AG08396 (cell line): ENCODE results near the gene ULK4.
"Not testable (repeated sequence)": the region's sequence is repeated elsewhere in the genome, so short reads cannot be mapped to it uniquely, and the experiment has no call there.

ENCODE experiments used
- DNase-seq: peaks from one replicate; pipeline ENCODE4 v3.0.0; 2012; ENCODE audit warnings: low spot score, mixed read lengths

Gene ULK4

GRCh38 chr3:41768363-41768762, 193.5 kb downstream of the ULK4 start:
- DNase-seq, result no peak

DNA sequence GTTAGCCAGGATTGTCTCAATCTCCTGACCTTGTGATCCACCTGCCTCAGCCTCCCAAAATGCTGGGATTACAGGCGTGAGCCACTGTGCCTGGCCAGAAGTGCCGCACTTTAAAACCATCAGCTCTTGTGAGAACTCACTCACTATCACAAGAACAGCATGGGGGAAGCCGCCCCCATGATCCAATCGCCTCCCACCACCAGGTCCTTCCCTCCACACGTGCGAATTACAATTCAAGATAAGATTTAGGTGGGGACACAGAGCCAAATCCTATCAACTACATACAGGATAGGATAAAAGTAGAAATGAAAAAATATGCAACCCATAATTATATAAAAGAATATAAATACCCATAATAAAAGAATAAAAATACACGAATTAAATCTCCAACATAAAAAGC, 199.0 kb downstream of the ULK4 start:
- not testable (repeated sequence) for DNase-seq

GRCh38 chr3:41753651-41754050, 208.3 kb downstream of the ULK4 start:
- DNase-seq, result no peak

GRCh38 chr3:41751597-41751996, 210.3 kb downstream of the ULK4 start:
- DNase-seq, result no peak

DNA sequence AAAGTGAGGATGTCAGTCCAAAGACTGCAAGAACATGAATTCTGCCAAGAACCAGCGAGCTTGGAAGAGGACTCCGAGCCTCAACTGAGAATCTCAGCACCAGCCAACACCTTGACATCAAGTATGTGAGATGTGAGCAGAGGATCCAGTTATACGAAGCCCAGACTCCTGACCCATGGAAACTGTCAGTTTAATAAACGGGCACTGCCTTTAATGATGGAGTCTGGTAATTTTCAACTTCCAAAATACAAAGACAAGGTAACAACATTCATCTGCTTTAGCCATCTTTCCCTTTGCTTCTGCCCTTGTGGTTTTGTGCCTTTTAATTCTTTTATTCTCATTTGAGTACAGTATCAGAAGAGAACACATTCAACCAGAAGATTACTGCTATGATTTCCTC, 211.9 kb downstream of the ULK4 start:
- DNase-seq, result no peak

DNA sequence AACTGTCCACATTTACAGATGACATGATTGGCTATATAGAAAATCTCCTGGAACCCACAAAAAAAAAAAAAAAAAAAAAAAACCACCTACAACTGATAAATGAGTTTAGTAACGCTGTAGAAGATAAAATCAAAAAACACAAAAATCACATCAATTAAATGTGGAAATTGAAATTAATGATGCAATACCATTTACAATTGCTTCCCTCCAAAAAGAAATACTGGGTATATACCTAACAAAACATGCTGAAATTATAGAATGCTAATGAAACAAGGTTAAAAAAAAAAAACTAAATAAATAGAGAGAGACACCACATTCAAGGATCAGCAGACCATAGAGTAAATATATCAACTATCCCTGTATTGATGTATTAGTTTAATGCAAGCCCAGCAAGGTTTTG, 215.7 kb downstream of the ULK4 start:
- DNase-seq, result no peak

GRCh38 chr3:41742121-41742520, 219.8 kb downstream of the ULK4 start:
- DNase-seq, result no peak

DNA sequence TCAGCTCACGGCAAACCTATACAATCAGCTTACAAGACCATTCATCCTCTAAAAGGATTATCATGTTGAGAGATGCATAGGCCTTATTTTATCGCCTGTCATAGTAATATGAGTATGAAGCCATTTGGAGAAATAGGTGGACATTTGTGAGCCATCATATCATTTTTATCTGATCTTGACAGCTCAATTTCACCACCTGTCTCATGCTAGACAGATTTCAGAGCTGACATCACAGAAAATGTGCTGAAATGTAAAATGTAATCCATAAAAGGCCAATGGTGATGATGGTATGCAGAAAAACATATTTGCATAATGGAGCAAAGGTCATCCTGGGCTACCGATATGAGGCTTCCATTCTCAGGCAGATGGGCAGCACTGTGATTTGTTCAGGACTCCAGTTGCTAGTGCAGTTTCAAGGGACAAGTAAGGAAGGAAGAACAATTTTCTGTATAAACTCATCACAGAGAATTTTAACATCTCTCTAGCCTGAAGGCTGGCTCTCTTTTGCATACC, 221.5 kb downstream of the ULK4 start:
- DNase-seq, result no peak

DNA sequence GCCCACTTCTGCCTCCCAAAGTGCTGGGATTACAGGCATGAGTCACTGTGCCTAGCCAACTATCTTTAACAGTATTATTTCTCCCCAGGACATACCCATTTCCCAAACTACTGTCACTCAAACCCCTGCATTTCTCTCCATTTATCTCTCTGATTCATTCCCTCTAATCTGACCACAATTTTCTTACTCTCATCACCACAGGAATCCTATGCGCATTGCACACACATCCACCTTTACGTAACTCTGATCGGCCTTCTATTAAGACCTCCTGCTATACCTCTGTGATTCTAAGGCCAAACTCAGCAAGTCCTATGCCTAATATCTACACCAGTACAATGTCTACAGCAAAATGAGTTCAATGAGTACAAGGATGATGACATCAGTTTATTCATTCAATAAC, 235.0 kb downstream of the ULK4 start:
- no peak for DNase-seq

DNA sequence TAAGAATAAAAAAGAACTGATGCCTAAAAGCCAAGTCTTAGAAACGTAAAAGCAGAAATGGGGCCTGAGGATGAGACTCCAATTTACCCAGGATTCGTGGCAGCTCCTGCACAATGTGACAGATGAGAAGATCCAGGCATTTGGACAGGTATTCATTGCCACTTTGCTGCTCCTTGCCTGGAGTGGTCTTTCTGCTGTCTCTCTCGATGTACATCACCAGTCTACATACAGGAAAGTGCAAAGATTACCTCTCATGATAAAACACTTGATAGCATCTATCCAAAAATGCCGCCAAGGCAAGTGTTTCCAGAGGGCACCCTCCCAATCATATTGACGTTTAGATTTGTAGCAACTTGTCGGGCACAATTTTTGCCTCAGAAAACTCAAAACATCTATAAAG, 244.3 kb downstream of the ULK4 start:
- DNase-seq, result no peak

DNA sequence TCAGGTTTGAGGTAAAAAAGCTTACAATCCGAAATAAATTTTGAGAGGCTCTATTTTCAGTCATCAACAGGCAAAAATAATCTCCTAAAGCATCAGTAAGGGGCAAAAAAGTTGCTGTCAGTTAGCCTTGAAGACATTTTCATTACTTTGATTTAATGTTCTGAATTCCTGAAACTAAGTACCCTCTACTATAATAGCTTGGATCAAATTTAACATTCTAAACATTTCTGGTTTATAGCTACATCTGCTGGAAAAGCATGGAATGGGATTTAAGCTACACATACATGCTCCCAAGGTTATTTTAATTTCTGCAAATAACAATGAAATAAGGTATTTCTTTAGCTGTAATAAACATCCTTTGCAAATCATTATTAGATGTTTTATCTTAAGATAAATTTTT, 245.4 kb downstream of the ULK4 start:
- DNase-seq, result no peak

GRCh38 chr3:41715376-41715775, 246.5 kb downstream of the ULK4 start:
- DNase-seq, result no peak

DNA sequence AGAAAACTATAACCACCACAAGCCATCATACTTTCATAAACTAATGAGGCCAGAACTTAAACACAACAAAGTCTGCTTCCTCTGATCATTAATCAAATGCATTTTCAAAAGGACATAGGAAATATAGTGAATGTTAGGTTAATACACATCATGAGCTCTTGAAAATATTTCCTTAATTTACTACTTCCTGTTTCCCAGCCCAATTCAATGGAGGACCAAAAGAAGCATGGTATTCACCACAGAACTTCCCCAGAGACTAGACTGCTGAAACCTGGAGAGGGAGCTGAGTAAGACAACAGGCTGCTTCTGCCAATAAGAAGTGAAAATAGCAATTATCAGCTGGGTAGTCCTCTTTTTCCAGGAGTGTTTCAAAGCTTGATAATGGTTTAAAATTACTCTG, 250.3 kb downstream of the ULK4 start:
- DNase-seq, result no peak

DNA sequence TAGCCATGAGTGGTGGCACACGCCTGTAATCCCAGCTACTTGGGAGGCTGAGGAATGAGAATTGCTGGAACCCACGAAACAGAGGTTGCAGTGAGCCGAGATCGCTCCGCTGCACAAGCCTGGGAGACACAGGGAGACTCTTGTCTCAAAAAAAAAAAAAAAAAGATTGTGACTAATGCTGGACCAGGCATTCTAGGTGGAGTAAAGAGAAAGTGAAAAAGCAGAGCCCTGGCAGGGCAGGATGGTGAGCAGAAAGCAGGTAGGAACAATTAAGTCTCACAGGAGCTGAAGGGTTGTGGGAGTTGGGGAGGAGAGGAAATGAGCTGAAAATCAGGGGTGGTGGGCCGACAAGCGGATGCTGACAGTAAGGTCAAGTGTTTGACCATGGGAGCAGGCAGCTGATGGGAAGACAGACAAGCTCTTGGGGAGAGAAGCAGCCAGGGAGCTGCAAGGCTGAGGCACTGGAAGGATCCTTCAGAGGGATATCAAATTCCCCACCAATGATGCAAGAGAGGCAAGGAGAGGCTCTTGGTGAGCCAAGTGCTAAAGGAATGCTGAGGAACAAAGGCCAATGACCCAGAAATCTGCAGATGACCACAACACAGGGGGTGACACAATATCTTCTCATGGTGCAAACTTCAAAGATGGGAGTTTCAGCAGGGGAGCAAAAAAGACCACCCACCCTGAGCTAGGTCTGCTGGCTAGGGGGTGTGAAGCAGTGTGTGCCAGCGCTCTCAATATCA, 251.1 kb downstream of the ULK4 start:
- DNase-seq, result peak; percentile 60

- DNase-seq, result not testable (repeated sequence)
Observed at GRCh38 chr3:41709213-41709612, 252.7 kb downstream of the ULK4 start.

DNA sequence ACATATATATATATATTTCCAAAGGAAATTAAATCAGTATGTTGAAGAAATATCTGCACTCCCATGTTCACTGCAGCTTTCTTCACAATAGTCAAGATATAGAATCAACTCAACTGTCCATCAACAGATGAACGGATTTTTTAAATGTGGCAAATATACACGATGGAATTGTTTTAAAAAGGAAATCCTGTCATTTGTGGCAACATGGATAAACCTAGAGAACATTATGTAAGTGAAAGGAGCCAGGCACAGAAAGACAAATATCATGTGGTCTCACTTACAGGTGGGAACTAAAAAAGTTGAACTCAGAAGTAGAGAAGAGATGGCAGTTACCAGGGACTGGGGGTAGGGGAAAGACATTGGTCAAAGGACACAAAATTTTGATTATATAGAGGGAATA, 253.7 kb downstream of the ULK4 start:
- no peak for DNase-seq

DNA sequence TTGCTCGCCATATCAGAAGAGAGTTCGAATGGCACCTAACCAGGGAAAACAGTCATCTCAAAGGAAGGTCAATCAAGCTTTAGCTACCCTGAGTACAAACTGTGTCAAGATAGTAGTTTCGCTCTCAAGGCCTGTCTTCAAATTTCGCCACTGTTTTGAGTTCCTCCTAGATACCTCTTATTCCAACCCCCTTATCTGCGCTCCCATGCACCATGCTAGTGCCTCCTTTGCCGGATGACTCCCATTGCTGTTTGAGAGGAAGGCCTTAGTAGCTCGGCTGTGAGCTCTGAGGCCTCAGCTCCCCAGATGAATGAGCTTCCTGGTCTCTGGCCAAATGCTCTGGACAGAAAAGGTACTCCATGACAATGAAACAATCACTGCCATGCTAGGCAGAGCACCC, 256.0 kb downstream of the ULK4 start:
- DNase-seq, result no peak

DNA sequence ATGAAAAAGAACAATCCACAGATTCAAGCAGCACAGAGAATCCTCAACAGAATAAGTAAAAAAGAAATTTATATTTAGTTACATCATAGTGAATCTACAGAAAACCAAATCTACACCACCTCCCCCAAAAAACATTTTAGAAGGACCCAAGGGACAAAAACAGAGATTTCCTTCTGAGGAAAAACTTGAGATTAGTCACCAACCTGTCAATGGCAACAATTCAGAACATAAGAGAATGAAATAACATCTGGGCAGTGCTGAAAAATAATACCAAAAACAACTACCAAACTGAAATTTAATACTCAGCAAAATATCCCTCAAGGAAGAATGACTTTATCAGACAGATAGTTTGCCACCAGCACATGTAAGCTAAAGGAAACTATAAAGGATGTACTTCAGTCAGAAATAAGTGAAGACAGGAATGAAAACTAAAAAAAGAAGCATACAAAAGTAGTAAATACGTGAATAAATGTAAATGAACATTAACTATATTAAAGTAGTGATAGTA, 260.7 kb downstream of the ULK4 start:
- no peak for DNase-seq

DNA sequence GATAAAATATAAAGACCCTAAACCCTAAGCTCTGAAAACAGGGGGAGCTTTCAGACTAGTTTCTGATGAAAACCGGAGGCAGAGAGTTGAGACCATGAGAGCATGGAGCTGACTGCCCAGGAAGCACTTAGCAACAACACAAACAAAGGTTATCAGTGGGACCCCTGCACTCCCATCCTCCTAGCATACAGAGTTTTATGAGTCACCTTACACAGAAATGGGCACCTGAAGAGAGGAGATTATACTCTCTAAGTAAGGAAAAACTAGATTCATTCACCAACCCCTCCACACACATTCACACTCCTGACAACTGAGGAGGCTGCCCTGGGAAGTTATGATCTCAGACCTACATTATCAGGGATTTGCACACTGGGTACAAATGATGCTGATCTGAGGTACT, 261.7 kb downstream of the ULK4 start:
- DNase-seq, result no peak

DNA sequence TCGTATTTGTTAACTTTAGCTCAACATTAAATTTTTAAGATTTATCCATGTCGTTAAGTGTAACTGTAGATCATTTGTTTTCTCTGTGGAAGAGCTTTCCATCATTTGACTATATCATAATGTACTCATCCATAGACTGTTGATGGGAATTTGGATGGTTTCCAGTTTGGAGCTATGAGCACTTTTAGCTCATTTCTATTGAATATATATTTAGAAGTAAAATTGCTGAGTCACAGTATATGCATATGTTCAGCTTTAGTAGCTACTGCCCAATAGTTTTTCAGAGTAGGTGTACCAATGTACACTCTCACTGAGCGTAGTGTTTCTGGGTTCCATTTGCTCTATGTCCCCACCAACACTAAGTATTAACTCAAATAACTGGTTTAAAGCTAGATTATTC, 263.0 kb downstream of the ULK4 start:
- no peak for DNase-seq

DNA sequence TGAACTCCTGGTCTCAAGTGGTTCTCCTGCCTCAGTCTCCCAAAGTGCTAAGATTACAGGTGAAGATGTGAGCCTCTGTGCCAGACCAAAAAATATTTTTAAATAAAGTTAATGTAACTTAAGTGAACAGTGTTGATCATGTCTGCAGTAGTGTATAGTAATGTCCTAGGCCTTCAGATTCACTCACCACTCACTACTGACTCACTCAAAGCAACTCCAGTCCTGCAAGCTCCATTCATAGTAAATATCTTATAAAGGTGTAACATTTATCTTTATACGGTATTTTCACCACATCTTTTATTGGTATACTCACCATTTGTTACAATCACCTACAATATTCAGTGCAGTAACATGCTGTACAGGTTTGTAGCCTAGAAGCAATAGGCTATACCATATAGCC, 264.2 kb downstream of the ULK4 start:
- DNase-seq, result no peak

- DNase-seq, result not testable (repeated sequence)
Observed at GRCh38 chr3:41695806-41696205, 266.1 kb downstream of the ULK4 start.

GRCh38 chr3:41693799-41694198, 268.1 kb downstream of the ULK4 start:
- DNase-seq, result no peak
